ENCODE data around the gene TMEM259. TPM values are rescaled to one million over a fixed set of nuclear protein-coding genes. Genes with fewer than 3 reads are reported as not detected.

TMEM259 gene
- total and polyA plus RNA-seq, 2 of the 13 experiments (the other 11 are each of a cell fraction or from before 2014, with no cell fraction given), result 64.7 to 164 TPM

DNA sequence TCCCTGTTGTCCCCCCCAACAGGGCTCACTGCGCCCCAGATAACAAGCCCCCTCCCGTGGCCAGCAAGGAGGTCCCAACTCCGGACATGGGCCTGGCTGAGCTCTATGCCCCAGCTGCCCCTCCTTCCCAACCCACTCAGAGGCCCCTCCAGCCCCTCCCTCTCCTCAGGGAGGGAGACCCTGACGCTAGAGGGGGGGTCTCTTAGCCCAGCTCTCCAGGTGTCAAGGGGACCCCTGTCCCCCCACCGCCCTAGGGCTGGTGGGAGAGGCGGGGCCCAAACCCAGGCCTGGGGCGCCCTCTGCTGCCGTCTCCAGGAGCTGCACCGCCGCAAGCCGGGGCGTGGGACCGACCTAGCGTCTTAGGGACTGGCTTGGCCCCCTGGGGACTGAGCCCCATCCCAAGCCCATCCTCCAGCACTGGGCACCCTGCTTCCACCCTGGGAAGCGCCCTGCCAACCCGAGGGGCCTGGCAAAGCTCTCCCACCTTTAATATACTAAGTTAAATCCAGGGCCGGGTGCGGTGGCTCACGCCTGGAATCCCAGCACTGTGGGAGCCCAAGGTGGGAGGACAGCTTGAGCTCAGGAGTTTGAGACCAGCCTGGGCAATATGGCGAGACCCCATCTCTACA lies 19.3 kb downstream of the TMEM259 start (continued):
- TF ChIP-seq, protein P1, sequence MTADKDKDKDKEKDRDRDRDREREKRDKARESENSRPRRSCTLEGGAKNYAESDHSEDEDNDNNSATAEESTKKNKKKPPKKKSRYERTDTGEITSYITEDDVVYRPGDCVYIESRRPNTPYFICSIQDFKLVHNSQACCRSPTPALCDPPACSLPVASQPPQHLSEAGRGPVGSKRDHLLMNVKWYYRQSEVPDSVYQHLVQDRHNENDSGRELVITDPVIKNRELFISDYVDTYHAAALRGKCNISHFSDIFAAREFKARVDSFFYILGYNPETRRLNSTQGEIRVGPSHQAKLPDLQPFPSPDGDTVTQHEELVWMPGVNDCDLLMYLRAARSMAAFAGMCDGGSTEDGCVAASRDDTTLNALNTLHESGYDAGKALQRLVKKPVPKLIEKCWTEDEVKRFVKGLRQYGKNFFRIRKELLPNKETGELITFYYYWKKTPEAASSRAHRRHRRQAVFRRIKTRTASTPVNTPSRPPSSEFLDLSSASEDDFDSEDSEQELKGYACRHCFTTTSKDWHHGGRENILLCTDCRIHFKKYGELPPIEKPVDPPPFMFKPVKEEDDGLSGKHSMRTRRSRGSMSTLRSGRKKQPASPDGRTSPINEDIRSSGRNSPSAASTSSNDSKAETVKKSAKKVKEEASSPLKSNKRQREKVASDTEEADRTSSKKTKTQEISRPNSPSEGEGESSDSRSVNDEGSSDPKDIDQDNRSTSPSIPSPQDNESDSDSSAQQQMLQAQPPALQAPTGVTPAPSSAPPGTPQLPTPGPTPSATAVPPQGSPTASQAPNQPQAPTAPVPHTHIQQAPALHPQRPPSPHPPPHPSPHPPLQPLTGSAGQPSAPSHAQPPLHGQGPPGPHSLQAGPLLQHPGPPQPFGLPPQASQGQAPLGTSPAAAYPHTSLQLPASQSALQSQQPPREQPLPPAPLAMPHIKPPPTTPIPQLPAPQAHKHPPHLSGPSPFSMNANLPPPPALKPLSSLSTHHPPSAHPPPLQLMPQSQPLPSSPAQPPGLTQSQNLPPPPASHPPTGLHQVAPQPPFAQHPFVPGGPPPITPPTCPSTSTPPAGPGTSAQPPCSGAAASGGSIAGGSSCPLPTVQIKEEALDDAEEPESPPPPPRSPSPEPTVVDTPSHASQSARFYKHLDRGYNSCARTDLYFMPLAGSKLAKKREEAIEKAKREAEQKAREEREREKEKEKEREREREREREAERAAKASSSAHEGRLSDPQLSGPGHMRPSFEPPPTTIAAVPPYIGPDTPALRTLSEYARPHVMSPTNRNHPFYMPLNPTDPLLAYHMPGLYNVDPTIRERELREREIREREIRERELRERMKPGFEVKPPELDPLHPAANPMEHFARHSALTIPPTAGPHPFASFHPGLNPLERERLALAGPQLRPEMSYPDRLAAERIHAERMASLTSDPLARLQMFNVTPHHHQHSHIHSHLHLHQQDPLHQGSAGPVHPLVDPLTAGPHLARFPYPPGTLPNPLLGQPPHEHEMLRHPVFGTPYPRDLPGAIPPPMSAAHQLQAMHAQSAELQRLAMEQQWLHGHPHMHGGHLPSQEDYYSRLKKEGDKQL (CRISPR knock-in tag; IDR thresholded peaks at IDR 0.05; ENCODE audit: low read depth), result no peak
- TF ChIP-seq CCDC6 (CRISPR knock-in tag; IDR thresholded peaks at IDR 0.05) (no peak), ARHGAP35 (CRISPR knock-in tag; IDR thresholded peaks at IDR 0.05; ENCODE audit: borderline replicate concordance) (no peak), CENPX (CRISPR knock-in tag; IDR thresholded peaks at IDR 0.05) (no peak), ZNF264 (CRISPR knock-in tag; IDR thresholded peaks at IDR 0.05) (no peak), ZNF781 (CRISPR knock-in tag; IDR thresholded peaks at IDR 0.05; ENCODE audit: borderline replicate concordance, not compliant biosample characterization) (no peak), ZZZ3 (CRISPR knock-in tag; IDR thresholded peaks at IDR 0.05; ENCODE audit: borderline replicate concordance) (no peak), ZNF598 (CRISPR knock-in tag; IDR thresholded peaks at IDR 0.05; ENCODE audit: borderline replicate concordance) (no peak), SPEN (CRISPR knock-in tag; IDR thresholded peaks at IDR 0.05; ENCODE audit: low read depth) (peak; percentile 42; the same call in 1 of the 2 replicates), ZNF124 (CRISPR knock-in tag; IDR thresholded peaks at IDR 0.05) (no peak), DPF2 (CRISPR knock-in tag; IDR thresholded peaks at IDR 0.05; ENCODE audit: borderline replicate concordance, low read depth) (no peak), GLI4 (CRISPR knock-in tag; IDR thresholded peaks at IDR 0.05; ENCODE audit: borderline replicate concordance) (no peak)
- TF ChIP-seq, protein P2, sequence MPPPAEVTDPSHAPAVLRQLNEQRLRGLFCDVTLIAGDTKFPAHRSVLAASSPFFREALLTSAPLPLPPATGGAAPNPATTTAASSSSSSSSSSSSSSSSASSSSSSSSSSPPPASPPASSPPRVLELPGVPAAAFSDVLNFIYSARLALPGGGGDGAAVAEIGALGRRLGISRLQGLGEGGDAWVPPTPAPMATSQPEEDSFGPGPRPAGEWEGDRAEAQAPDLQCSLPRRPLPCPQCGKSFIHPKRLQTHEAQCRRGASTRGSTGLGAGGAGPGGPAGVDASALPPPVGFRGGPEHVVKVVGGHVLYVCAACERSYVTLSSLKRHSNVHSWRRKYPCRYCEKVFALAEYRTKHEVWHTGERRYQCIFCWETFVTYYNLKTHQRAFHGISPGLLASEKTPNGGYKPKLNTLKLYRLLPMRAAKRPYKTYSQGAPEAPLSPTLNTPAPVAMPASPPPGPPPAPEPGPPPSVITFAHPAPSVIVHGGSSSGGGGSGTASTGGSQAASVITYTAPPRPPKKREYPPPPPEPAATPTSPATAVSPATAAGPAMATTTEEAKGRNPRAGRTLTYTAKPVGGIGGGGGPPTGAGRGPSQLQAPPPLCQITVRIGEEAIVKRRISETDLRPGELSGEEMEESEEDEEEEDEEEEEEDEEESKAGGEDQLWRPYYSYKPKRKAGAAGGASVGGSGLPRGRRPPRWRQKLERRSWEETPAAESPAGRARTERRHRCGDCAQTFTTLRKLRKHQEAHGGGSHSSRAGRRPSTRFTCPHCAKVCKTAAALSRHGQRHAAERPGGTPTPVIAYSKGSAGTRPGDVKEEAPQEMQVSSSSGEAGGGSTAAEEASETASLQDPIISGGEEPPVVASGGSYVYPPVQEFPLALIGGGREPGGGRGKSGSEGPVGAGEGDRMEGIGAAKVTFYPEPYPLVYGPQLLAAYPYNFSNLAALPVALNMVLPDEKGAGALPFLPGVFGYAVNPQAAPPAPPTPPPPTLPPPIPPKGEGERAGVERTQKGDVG (CRISPR knock-in tag; IDR thresholded peaks at IDR 0.05; ENCODE audit: borderline replicate concordance), result no peak
- TF ChIP-seq, protein P3, sequence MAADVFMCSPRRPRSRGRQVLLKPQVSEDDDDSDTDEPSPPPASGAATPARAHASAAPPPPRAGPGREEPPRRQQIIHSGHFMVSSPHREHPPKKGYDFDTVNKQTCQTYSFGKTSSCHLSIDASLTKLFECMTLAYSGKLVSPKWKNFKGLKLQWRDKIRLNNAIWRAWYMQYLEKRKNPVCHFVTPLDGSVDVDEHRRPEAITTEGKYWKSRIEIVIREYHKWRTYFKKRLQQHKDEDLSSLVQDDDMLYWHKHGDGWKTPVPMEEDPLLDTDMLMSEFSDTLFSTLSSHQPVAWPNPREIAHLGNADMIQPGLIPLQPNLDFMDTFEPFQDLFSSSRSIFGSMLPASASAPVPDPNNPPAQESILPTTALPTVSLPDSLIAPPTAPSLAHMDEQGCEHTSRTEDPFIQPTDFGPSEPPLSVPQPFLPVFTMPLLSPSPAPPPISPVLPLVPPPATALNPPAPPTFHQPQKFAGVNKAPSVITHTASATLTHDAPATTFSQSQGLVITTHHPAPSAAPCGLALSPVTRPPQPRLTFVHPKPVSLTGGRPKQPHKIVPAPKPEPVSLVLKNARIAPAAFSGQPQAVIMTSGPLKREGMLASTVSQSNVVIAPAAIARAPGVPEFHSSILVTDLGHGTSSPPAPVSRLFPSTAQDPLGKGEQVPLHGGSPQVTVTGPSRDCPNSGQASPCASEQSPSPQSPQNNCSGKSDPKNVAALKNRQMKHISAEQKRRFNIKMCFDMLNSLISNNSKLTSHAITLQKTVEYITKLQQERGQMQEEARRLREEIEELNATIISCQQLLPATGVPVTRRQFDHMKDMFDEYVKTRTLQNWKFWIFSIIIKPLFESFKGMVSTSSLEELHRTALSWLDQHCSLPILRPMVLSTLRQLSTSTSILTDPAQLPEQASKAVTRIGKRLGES (CRISPR knock-in tag; IDR thresholded peaks at IDR 0.05; ENCODE audit: borderline replicate concordance), result no peak
- TF ChIP-seq, protein P4, sequence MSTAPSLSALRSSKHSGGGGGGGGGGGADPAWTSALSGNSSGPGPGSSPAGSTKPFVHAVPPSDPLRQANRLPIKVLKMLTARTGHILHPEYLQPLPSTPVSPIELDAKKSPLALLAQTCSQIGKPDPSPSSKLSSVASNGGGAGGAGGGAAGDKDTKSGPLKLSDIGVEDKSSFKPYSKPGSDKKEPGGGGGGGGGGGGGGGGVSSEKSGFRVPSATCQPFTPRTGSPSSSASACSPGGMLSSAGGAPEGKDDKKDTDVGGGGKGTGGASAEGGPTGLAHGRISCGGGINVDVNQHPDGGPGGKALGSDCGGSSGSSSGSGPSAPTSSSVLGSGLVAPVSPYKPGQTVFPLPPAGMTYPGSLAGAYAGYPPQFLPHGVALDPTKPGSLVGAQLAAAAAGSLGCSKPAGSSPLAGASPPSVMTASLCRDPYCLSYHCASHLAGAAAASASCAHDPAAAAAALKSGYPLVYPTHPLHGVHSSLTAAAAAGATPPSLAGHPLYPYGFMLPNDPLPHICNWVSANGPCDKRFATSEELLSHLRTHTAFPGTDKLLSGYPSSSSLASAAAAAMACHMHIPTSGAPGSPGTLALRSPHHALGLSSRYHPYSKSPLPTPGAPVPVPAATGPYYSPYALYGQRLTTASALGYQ (CRISPR knock-in tag; IDR thresholded peaks at IDR 0.05), result no peak

Measured in HepG2 (cell line).